Memory B cell (primary cell): ENCODE measurements around the gene CPA5.

Source experiments
- ATAC-seq: fragments of 150-1000 bp; cut with Tn5 transposase; 2 replicates; pipeline ENCODE4 v1.10.0; 2021; ENCODE audit warnings: low read depth, mild to moderate bottlenecking, moderate library complexity
- DNase-seq, 2 donors: peaks; one replicate each; pipeline ENCODE4 v3.0.0; 2022; ENCODE audit warnings: low spot score in 2 of 2
- H3K27ac Mint-ChIP-seq: one replicate; pipeline ENCODE4 v1.8.0; 2022; ENCODE audit warnings: mild to moderate bottlenecking, moderate library complexity, mixed read lengths
- H3K27me3 Mint-ChIP-seq: one replicate; pipeline ENCODE4 v1.8.0; 2022; ENCODE audit warnings: mixed read lengths
- H3K36me3 Mint-ChIP-seq: one replicate; pipeline ENCODE4 v1.8.0; 2022; ENCODE audit warnings: mild to moderate bottlenecking, mixed read lengths
- H3K4me1 Mint-ChIP-seq: one replicate; pipeline ENCODE4 v1.8.0; 2022; ENCODE audit warnings: mixed read lengths
- H3K4me3 Mint-ChIP-seq: one replicate; pipeline ENCODE4 v1.8.0; 2022; ENCODE audit warnings: mild to moderate bottlenecking, moderate library complexity, mixed read lengths
- H3K9me3 Mint-ChIP-seq: one replicate; pipeline ENCODE4 v1.8.0; 2022; ENCODE audit warnings: mixed read lengths

Gene CPA5

GRCh38 chr7:130345725-130346124, 1.1 kb downstream of the CPA5 start:
- Mint-ChIP-seq H3K27me3 (peaks cover 13% of the 10 kb centered on the region), H3K4me1 (no peaks in the 10 kb centered on the region), H3K27ac (no peak overlapping the region), H3K36me3 (no peaks in the 10 kb centered on the region), H3K4me3 (no peak overlapping the region), H3K9me3 (peaks cover 1% of the 10 kb centered on the region)
- DNase-seq (no peak), ATAC-seq (no peak)

- peaks cover 1% of the 10 kb centered on the region for H3K9me3 Mint-ChIP-seq
- no peak overlapping the region for H3K27ac Mint-ChIP-seq
- DNase-seq (no peak), ATAC-seq (no peak)
- H3K4me1 Mint-ChIP-seq, result no peaks in the 10 kb centered on the region
- no peaks in the 10 kb centered on the region for H3K36me3 Mint-ChIP-seq
- H3K4me3 Mint-ChIP-seq, result no peak overlapping the region
- H3K27me3 Mint-ChIP-seq, result peaks cover 13% of the 10 kb centered on the region
Measured at GRCh38 chr7:130346177-130346905, 1.7 kb downstream of the CPA5 start.

GRCh38 chr7:130346941-130347340, 2.3 kb downstream of the CPA5 start:
- no peak overlapping the region for H3K4me3 Mint-ChIP-seq
- DNase-seq (no peak), ATAC-seq (no peak)
- H3K27ac Mint-ChIP-seq, result no peak overlapping the region
- no peaks in the 10 kb centered on the region for H3K4me1 Mint-ChIP-seq
- no peaks in the 10 kb centered on the region for H3K9me3 Mint-ChIP-seq
- peaks cover 16% of the 10 kb centered on the region for H3K27me3 Mint-ChIP-seq
- H3K36me3 Mint-ChIP-seq, result no peaks in the 10 kb centered on the region

- no peak for ATAC-seq
- no peak for DNase-seq
- Mint-ChIP-seq H3K4me3 (no peak overlapping the region), H3K36me3 (no peaks in the 10 kb centered on the region), H3K4me1 (no peaks in the 10 kb centered on the region), H3K27me3 (peaks cover 20% of the 10 kb centered on the region), H3K27ac (no peak overlapping the region), H3K9me3 (no peaks in the 10 kb centered on the region)
Measured at GRCh38 chr7:130349911-130350782, 5.5 kb downstream of the CPA5 start.

- no peak for DNase-seq
Measured at GRCh38 chr7:130350945-130351790, 6.6 kb downstream of the CPA5 start.

GRCh38 chr7:130351791-130352090, 7.1 kb downstream of the CPA5 start:
- Mint-ChIP-seq H3K4me3 (no peak overlapping the region), H3K9me3 (no peaks in the 10 kb centered on the region), H3K4me1 (no peaks in the 10 kb centered on the region), H3K36me3 (no peaks in the 10 kb centered on the region), H3K27me3 (peaks cover 18% of the 10 kb centered on the region), H3K27ac (no peak overlapping the region)
- no peak for DNase-seq
- no peak for ATAC-seq

More at GRCh38 chr7:130350945-130351790, 6.6 kb downstream of the CPA5 start:
- Mint-ChIP-seq H3K4me1 (no peaks in the 10 kb centered on the region), H3K9me3 (no peaks in the 10 kb centered on the region), H3K36me3 (no peaks in the 10 kb centered on the region), H3K4me3 (no peak overlapping the region), H3K27ac (no peak overlapping the region), H3K27me3 (peaks cover 18% of the 10 kb centered on the region)
- no peak for ATAC-seq

- ATAC-seq (no peak), DNase-seq (no peak)
- no peaks in the 10 kb centered on the region for H3K4me1 Mint-ChIP-seq
- no peaks in the 10 kb centered on the region for H3K9me3 Mint-ChIP-seq
- no peaks in the 10 kb centered on the region for H3K36me3 Mint-ChIP-seq
- no peak overlapping the region for H3K4me3 Mint-ChIP-seq
- H3K27ac Mint-ChIP-seq, result no peak overlapping the region
- peaks cover 15% of the 10 kb centered on the region for H3K27me3 Mint-ChIP-seq
Measured at GRCh38 chr7:130352194-130353074, 7.8 kb downstream of the CPA5 start.

- DNase-seq (no peak), ATAC-seq (no peak)
- no peaks in the 10 kb centered on the region for H3K36me3 Mint-ChIP-seq
- H3K27me3 Mint-ChIP-seq, result peaks cover 15% of the 10 kb centered on the region
- H3K4me3 Mint-ChIP-seq, result no peak overlapping the region
- no peaks in the 10 kb centered on the region for H3K9me3 Mint-ChIP-seq
- H3K27ac Mint-ChIP-seq, result no peak overlapping the region
- no peaks in the 10 kb centered on the region for H3K4me1 Mint-ChIP-seq
Measured at GRCh38 chr7:130353196-130353595, 8.6 kb downstream of the CPA5 start.

GRCh38 chr7:130356121-130356875, 11.7 kb downstream of the CPA5 start:
- DNase-seq (no peak), ATAC-seq (no peak)
- H3K27ac Mint-ChIP-seq, result no peak overlapping the region
- H3K9me3 Mint-ChIP-seq, result peaks cover 7% of the 10 kb centered on the region
- no peak overlapping the region for H3K4me3 Mint-ChIP-seq
- peaks cover 2% of the 10 kb centered on the region for H3K36me3 Mint-ChIP-seq
- H3K27me3 Mint-ChIP-seq, result peaks cover 9% of the 10 kb centered on the region
- no peaks in the 10 kb centered on the region for H3K4me1 Mint-ChIP-seq

GRCh38 chr7:130356876-130357611, 12.4 kb downstream of the CPA5 start:
- Mint-ChIP-seq H3K27me3 (peaks cover 7% of the 10 kb centered on the region), H3K9me3 (peaks cover 7% of the 10 kb centered on the region), H3K4me1 (no peaks in the 10 kb centered on the region), H3K4me3 (no peak overlapping the region), H3K36me3 (peaks cover 2% of the 10 kb centered on the region), H3K27ac (no peak overlapping the region)
- ATAC-seq (no peak), DNase-seq (no peak)

GRCh38 chr7:130358471-130358870, 13.9 kb downstream of the CPA5 start:
- Mint-ChIP-seq H3K4me1 (no peaks in the 10 kb centered on the region), H3K4me3 (no peak overlapping the region), H3K27ac (no peak overlapping the region), H3K27me3 (peaks cover 2% of the 10 kb centered on the region), H3K9me3 (peaks cover 7% of the 10 kb centered on the region), H3K36me3 (peaks cover 2% of the 10 kb centered on the region)
- ATAC-seq (no peak), DNase-seq (no peak)

GRCh38 chr7:130359276-130359857, 14.8 kb downstream of the CPA5 start:
- H3K4me1 Mint-ChIP-seq, result no peaks in the 10 kb centered on the region
- ATAC-seq (no peak), DNase-seq (no peak)
- H3K9me3 Mint-ChIP-seq, result peaks cover 7% of the 10 kb centered on the region
- H3K27ac Mint-ChIP-seq, result no peak overlapping the region
- peaks cover 2% of the 10 kb centered on the region for H3K36me3 Mint-ChIP-seq
- H3K4me3 Mint-ChIP-seq, result no peak overlapping the region
- no peaks in the 10 kb centered on the region for H3K27me3 Mint-ChIP-seq
